GM19452 (cell line): ENCODE measurements around the gene OR4F6.

Source experiments
- ATAC-seq: cut with Tn5 transposase; IDR thresholded peaks from one replicate; pipeline ENCODE4 v1.9.1; 2021; ENCODE audit not compliant: unreplicated experiment

OR4F6 gene

GRCh38 chr15:101804375-101804774 is 1.1 kb downstream of the OR4F6 start:
- no peak for ATAC-seq

GRCh38 chr15:101804941-101805340 is 1.6 kb downstream of the OR4F6 start:
- ATAC-seq, result no peak

- no peak for ATAC-seq
Measured at GRCh38 chr15:101805605-101806345, 2.5 kb downstream of the OR4F6 start.

GRCh38 chr15:101807345-101807945 is 4.1 kb downstream of the OR4F6 start:
- ATAC-seq, result no peak

- no peak for ATAC-seq
Measured at GRCh38 chr15:101808201-101808600, 4.9 kb downstream of the OR4F6 start.

GRCh38 chr15:101810456-101810855 is 7.1 kb downstream of the OR4F6 start:
- ATAC-seq, result no peak

GRCh38 chr15:101810876-101811275 is 7.6 kb downstream of the OR4F6 start:
- ATAC-seq, result no peak

- no peak for ATAC-seq
Measured at GRCh38 chr15:101811902-101812301, 8.6 kb downstream of the OR4F6 start, which contains the start of gene OR4F15. Gene OR4F15, plus strand, starts transcription at chr15:101812202. Its CDS starts 5,985 bp downstream, at chr15:101818187.

- ATAC-seq, result no peak
Measured at GRCh38 chr15:101813803-101814534, 10.7 kb downstream of the OR4F6 start.

- ATAC-seq, result no peak
Measured at GRCh38 chr15:101820781-101821180, 17.5 kb downstream of the OR4F6 start.

- ATAC-seq, result no peak
Measured at GRCh38 chr15:101827257-101827656, 23.9 kb downstream of the OR4F6 start.

- ATAC-seq, result no peak
Measured at GRCh38 chr15:101828774-101829173, 25.5 kb downstream of the OR4F6 start.

- no peak for ATAC-seq
Measured at GRCh38 chr15:101841656-101842055, 38.3 kb downstream of the OR4F6 start.

GRCh38 chr15:101844916-101845315 is 41.6 kb downstream of the OR4F6 start:
- no peak for ATAC-seq

- ATAC-seq, result no peak
Measured at GRCh38 chr15:101852356-101852755, 49.0 kb downstream of the OR4F6 start.
